HEK293T (cell line): ENCODE measurements around the gene MROH2A.

Experiments used
- BHLHE40 ChIP-seq: fragments of 450-650 bp; IDR thresholded peaks from 2 replicates; pipeline ENCODE4 v1.6.1; 2016; ENCODE audit warnings: mild to moderate bottlenecking, moderate library complexity, borderline replicate concordance
- FOXA1 ChIP-seq: fragments of 450-650 bp; IDR thresholded peaks from 2 replicates; pipeline ENCODE4 v1.6.1; 2016; ENCODE audit warnings: mild to moderate bottlenecking
- FOXK2 ChIP-seq: fragments of 450-650 bp; IDR thresholded peaks from 2 replicates; pipeline ENCODE4 v1.6.1; 2016; ENCODE audit warnings: mild to moderate bottlenecking
- FOXM1 ChIP-seq: fragments of 450-650 bp; IDR thresholded peaks from 2 replicates; pipeline ENCODE4 v1.6.1; 2017; ENCODE audit warnings: mild to moderate bottlenecking, borderline replicate concordance
- NFRKB ChIP-seq: fragments of 450-650 bp; IDR thresholded peaks from 2 replicates; pipeline ENCODE4 v1.6.1; 2016; ENCODE audit warnings: mild to moderate bottlenecking, moderate library complexity
- SP1 ChIP-seq: fragments of 450-650 bp; IDR thresholded peaks from 2 replicates; pipeline ENCODE4 v1.6.1; 2017

DNA sequence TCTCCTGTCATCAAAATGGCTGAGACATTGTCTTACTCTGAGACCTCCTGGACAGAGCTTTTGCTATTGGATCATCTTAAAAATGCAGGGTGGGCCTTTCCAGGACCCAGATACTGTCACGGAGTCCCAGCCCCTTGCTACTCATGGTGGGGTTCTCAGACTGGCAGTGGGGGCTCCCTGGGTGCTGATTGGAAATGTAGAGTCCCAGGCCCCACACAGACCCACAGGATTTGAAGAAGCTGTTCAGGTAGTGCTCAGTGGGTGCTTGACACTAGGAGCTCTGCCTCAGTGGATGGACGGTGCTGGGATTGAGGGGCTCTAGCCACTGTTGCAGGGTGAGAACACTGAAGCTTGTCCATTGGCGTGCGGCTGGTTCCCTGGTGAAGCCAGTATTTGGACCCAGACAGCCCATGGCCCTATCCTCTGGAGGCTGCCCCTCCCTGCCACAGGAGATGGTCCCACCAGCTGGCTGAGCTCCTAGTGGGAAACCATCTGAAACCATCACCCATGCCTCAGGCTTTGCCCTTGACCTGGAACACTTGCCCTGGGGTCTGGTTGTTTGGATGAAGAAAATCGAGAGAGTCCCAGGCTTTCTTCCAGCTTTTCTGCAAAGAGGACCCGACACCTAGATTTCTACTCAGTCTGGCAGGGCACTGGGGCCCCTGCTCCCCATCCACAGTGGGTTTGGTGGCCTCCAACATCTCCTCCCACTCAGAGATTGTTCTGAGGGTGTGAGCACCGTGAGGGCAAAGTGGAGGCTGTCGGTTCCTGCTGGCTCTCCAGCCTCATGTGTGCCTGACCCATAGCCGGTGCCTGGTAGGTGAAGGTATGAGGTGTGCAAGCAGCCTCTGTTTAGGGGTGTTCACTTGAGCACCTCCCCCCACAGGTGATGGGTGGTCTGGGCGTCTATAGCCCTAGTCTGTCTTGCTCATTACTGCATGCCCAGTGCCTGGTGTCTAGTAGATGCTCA, 30.1 kb downstream of the MROH2A start:
- no peak for TF ChIP-seq BHLHE40
- no peak for TF ChIP-seq SP1
- TF ChIP-seq FOXA1 = no peak
- TF ChIP-seq NFRKB = no peak
- no peak for TF ChIP-seq FOXM1
- TF ChIP-seq FOXK2 = no peak
